Esophagus squamous epithelium (tissue), 5 donors: Measurements from ENCODE around the gene PMEPA1. TPM values are rescaled to one million over a fixed set of nuclear protein-coding genes. Genes with fewer than 3 reads are reported as not detected.

ENCODE experiments used
- DNase-seq: peaks from one replicate; lab custom pipeline; 2025; lab: John Stamatoyannopoulos, UW
- H3K27ac ChIP-seq, 4 donors: fragments of 200-600 bp; sonication (generic); one replicate each; pipeline ENCODE4 v1.5.1; 2016 to 2019; ENCODE audit warnings: mild to moderate bottlenecking in 1 of 4
- H3K27me3 ChIP-seq, 4 donors: fragments of 200-600 bp; sonication (generic); 1 replicate in 3 of 4; 2 replicates in 1 of 4; pipeline versions ENCODE4 v1.5.1 to v1.6.0; 2017 to 2021; ENCODE audit warnings: antibody characterized with exemption in 1 of 4
- H3K36me3 ChIP-seq, 3 donors: fragments of 200-600 bp; sonication (generic); one replicate each; pipeline ENCODE4 v1.5.1; 2016 to 2019
- H3K4me1 ChIP-seq, 3 donors: fragments of 200-600 bp; sonication (generic); one replicate each; pipeline ENCODE4 v1.5.1; 2017 to 2019
- H3K4me3 ChIP-seq, 4 donors: fragments of 200-600 bp; sonication (generic); 1 replicate in 3 of 4; 2 replicates in 1 of 4; pipeline ENCODE4 v1.5.1; 2016 to 2019; ENCODE audit warnings: mild to moderate bottlenecking in 2 of 4, moderate library complexity in 1 of 4
- H3K9me3 ChIP-seq, 3 donors: fragments of 200-600 bp; sonication (generic); one replicate each; pipeline ENCODE4 v1.5.1; 2016 to 2019
- POLR2A ChIP-seq, 4 donors: fragments of 450-650 bp; IDR thresholded peaks; one replicate each; pipeline ENCODE4 v1.6.1; 2017; ENCODE audit warnings: antibody characterized with exemption in 4 of 4, mild to moderate bottlenecking in 4 of 4, moderate library complexity in 3 of 4
- WGBS, 2 donors: methylation state at CpG; one replicate each; pipeline ENCODE4 v1.1.5; 2018; 5-methylcytosine and 5-hydroxymethylcytosine counted together
- intact Hi-C: fragments of 100-400 bp; cut with DNase I; formaldehyde crosslinking; loops from one replicate; pipeline ENCODE4 v1.15.0; 2022
- total RNA-seq, 4 donors: library from RNA; depleted of rRNA; stranded (reverse); fragments of >200 nt; gene quantifications; one replicate each; pipeline ENCODE4 v1.1.0, GENCODE V29; 2016
- TF ChIP-seq, protein P1 (sequence below), 6 experiments: fragments of 450-650 bp in 4 of 6; fragments of 200-600 bp in 2 of 6; sonication (generic) in 2 of 6; IDR thresholded peaks; one replicate each; pipeline ENCODE4 v1.5.1; 2016 to 2019; ENCODE audit warnings: antibody characterized with exemption in 6 of 6, mild to moderate bottlenecking in 4 of 6, moderate library complexity in 4 of 6
- donor health status: DM: yes; HTN: yes; CAD: no.

The PMEPA1 gene
- total RNA-seq, 4 donors from 2014 or later: 0.95 to 4.6 (median 2.6) TPM

GRCh38 chr20:57663681-57664451 lies 45.9 kb downstream of the PMEPA1 start:
- no peak overlapping the region for H3K27ac ChIP-seq
- H3K9me3 ChIP-seq: no peaks in the 10 kb centered on the region
- H3K36me3 ChIP-seq: peaks cover 0 to 10% (median 0%) of the 10 kb centered on the region in 3 donors
- TF ChIP-seq, protein P1, sequence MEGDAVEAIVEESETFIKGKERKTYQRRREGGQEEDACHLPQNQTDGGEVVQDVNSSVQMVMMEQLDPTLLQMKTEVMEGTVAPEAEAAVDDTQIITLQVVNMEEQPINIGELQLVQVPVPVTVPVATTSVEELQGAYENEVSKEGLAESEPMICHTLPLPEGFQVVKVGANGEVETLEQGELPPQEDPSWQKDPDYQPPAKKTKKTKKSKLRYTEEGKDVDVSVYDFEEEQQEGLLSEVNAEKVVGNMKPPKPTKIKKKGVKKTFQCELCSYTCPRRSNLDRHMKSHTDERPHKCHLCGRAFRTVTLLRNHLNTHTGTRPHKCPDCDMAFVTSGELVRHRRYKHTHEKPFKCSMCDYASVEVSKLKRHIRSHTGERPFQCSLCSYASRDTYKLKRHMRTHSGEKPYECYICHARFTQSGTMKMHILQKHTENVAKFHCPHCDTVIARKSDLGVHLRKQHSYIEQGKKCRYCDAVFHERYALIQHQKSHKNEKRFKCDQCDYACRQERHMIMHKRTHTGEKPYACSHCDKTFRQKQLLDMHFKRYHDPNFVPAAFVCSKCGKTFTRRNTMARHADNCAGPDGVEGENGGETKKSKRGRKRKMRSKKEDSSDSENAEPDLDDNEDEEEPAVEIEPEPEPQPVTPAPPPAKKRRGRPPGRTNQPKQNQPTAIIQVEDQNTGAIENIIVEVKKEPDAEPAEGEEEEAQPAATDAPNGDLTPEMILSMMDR (IDR thresholded peaks at IDR 0.05): no peak
- TF ChIP-seq POLR2A (IDR thresholded peaks at IDR 0.05): no peak
- intact Hi-C loops: no loop called here
- H3K4me1 ChIP-seq: peaks cover 0 to 12% (median 0%) of the 10 kb centered on the region in 3 donors
- DNase-seq: no peak
- WGBS, 2 donors: 90% methylated on average over 7 of the region's 27 CpGs; no CpG with 5 or more reads in 1 of the 2 donors
- H3K4me3 ChIP-seq: no peak overlapping the region
- H3K27me3 ChIP-seq: no peaks in the 10 kb centered on the region

DNA sequence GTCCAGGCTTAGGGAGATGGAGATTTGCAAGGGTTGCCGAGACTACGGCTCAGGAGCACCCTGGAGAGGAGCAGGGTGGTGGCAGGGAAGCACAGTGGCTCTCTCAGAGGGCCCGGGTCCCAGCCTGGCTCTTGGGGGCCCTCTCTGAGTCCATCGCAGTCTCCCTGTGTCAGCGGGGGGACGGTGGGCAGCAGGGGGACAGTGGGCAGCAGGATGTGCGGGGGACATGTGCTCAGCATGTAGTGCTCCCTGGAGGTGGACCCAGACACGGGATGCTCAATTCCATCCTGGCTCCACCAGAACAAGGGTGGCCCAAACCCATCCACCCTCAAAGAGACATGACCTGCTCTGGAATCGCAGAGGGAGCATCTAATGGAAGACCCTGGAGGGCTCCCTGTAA lies 46.6 kb downstream of the PMEPA1 start:
- H3K27me3 ChIP-seq: no peaks in the 10 kb centered on the region
- H3K4me1 ChIP-seq: peaks cover 0 to 18% (median 0%) of the 10 kb centered on the region in 3 donors
- TF ChIP-seq, protein P1 (IDR thresholded peaks at IDR 0.05): no peak
- TF ChIP-seq POLR2A (IDR thresholded peaks at IDR 0.05): no peak
- no peak for DNase-seq
- H3K9me3 ChIP-seq: no peaks in the 10 kb centered on the region
- 94 to 96% methylated on average over 3 to 4 of the region's 9 CpGs for WGBS, 2 donors
- no peak overlapping the region for H3K4me3 ChIP-seq
- no peak overlapping the region for H3K27ac ChIP-seq
- peaks cover 0 to 16% (median 0%) of the 10 kb centered on the region in 3 donors for H3K36me3 ChIP-seq
- intact Hi-C loops: no loop called here

DNA sequence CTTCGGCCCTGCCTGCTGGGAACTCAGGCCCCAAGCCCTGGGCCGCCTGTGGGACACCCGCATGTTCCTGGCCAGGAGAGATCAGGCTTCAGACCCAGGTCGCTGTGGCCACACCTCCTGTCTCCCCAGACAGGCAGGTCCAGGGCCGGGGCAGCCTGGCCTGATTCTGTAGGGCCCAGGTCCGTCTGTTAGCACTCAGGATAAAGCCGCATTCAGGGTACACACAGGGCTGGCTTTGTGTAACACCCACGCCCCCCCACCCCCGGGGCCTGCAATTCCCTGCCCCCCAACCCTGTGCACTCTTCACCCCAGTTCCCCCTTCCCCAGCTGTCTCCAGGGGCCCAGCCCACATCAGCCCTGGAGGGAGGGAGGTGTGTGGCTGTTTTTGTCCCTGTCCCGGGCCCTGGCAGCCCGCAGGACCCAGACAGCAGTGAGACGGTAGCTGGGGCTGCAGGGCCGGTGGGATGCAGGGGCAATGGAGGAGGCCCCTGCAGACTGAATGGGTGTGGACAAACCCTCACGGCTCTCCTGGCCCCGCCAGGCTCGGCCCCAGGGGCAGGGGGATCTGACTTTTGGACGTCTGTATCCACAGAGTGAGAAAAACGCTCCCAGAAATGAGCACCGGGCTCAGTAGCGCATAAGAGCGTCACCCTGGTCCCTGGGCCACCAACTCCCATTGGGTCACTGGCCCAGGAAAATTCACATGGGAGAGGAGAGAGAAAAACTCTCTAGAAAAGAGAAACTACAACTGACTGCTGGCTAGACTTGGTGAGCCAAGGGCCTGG lies 47.2 kb downstream of the PMEPA1 start:
- 82% methylated on average over 10 of the region's 21 CpGs; no CpG with 5 or more reads in 1 of the 2 donors for WGBS, 2 donors
- Histone ChIP-seq H3K36me3 (peaks cover 0 to 22% (median 0%) of the 10 kb centered on the region in 3 donors), H3K4me3 (no peak overlapping the region), H3K9me3 (no peaks in the 10 kb centered on the region), H3K27me3 (no peaks in the 10 kb centered on the region), H3K27ac (no peak overlapping the region), H3K4me1 (peaks cover 0 to 24% (median 4%) of the 10 kb centered on the region in 3 donors)
- TF ChIP-seq POLR2A (IDR thresholded peaks at IDR 0.05): no peak
- TF ChIP-seq, protein P1 (IDR thresholded peaks at IDR 0.05): no peak
- intact Hi-C loops: no loop called here
- DNase-seq: no peak

- peaks cover 0 to 30% (median 8%) of the 10 kb centered on the region in 3 donors for H3K4me1 ChIP-seq
- H3K4me3 ChIP-seq: no peak overlapping the region
- no peak overlapping the region for H3K27ac ChIP-seq
- DNase-seq: no peak
- intact Hi-C loops: no loop called here
- no peaks in the 10 kb centered on the region for H3K9me3 ChIP-seq
- WGBS, 2 donors: 90 to 94% methylated on average over 13 to 16 of the region's 26 CpGs
- TF ChIP-seq POLR2A (IDR thresholded peaks at IDR 0.05): no peak
- TF ChIP-seq, protein P1 (IDR thresholded peaks at IDR 0.05): no peak
- H3K27me3 ChIP-seq: no peaks in the 10 kb centered on the region
- peaks cover 0 to 28% (median 0%) of the 10 kb centered on the region in 3 donors for H3K36me3 ChIP-seq
Measured at GRCh38 chr20:57661746-57662455, 47.9 kb downstream of the PMEPA1 start.
